Heart right ventricle (tissue), 16 donors: ENCODE results near the gene C1R. TPM values are rescaled to one million over a fixed set of nuclear protein-coding genes. Genes with fewer than 3 reads are reported as not detected.

Source experiments
- ATAC-seq, 8 donors: fragments of 200-7000 bp; cut with Tn5 transposase; one replicate each; pipeline ENCODE4 v1.9.1; 2020; ENCODE audit warnings: mild to moderate bottlenecking in 8 of 8, moderate library complexity in 8 of 8, moderate number of reproducible peaks in 1 of 8
- DNase-seq, 2 donors: peaks; one replicate each; pipeline ENCODE4 v3.0.0-alpha.2; 2020
- H3K27ac ChIP-seq, 10 donors: fragments of 200-600 bp; sonication (generic) in 2 of 10; one replicate each; pipeline versions ENCODE4 v1.5.0 to v1.8.0; 2020 to 2022; ENCODE audit warnings: mild to moderate bottlenecking in 3 of 10
- H3K27me3 ChIP-seq, 7 donors: fragments of 200-600 bp; one replicate each; pipeline ENCODE4 v1.8.0; 2021 to 2022; ENCODE audit warnings: mild to moderate bottlenecking in 2 of 7
- H3K36me3 ChIP-seq, 9 donors: fragments of 200-600 bp; sonication (generic) in 1 of 9; one replicate each; pipeline versions ENCODE4 v1.5.0 to v1.8.0; 2020 to 2022; ENCODE audit warnings: mild to moderate bottlenecking in 2 of 9
- H3K4me1 ChIP-seq, 9 donors: fragments of 200-600 bp; sonication (generic) in 1 of 9; one replicate each; pipeline versions ENCODE4 v1.5.0 to v1.8.0; 2020 to 2022; ENCODE audit warnings: mild to moderate bottlenecking in 4 of 9
- H3K4me3 ChIP-seq, 10 donors: fragments of 200-600 bp; sonication (generic) in 2 of 10; one replicate each; pipeline versions ENCODE4 v1.5.0 to v1.8.0; 2020 to 2022; ENCODE audit warnings: mild to moderate bottlenecking in 7 of 10, moderate library complexity in 2 of 10
- H3K9me3 ChIP-seq, 11 donors: fragments of 200-600 bp in 10 of 11; sonication (generic) in 2 of 11; one replicate each; pipeline versions ENCODE4 v1.5.0 to v1.8.0; 2013 to 2022; ENCODE audit warnings: mild to moderate bottlenecking in 2 of 11, control low read depth in 1 of 11, moderate library complexity in 1 of 11
- WGBS, 2 donors: extraction: QIAGEN DNeasy Blood & Tissue Kit; methylation state at CpG; one replicate each; pipeline ENCODE4 v1.1.7; 2013; ENCODE audit warnings: inconsistent platforms in 1 of 2; 5-methylcytosine and 5-hydroxymethylcytosine counted together
- intact Hi-C, 10 donors: fragments of 100-400 bp; cut with DNase I; formaldehyde crosslinking; loops; one replicate each; pipeline versions ENCODE4 v1.11.1 to v1.14.2; 2022
- polyA plus RNA-seq, 2 donors: library from polyadenylated mRNA; stranded (reverse); fragments of 200-250 nt; gene quantifications; one replicate each; pipeline ENCODE4 v1.2.3, GENCODE V29; 2013
- total RNA-seq, 10 donors: library from RNA; stranded (reverse); fragmentation: NEBNext Ultra II Directional in 3 of 10; extraction: Animal tissue kit (Norgen Biotek cat#: 25700) in 3 of 10; gene quantifications; one replicate each; pipeline versions ENCODE4 v1.2.1 to v1.2.4, GENCODE V29; 2021 to 2023
- TF ChIP-seq, protein P1 (sequence below), 9 donors: fragments of 200-600 bp; sonication (generic) in 2 of 9; IDR thresholded peaks; one replicate each; pipeline versions ENCODE4 v1.5.0 to v1.8.0; 2021 to 2022; ENCODE audit warnings: antibody characterized with exemption in 9 of 9, mild to moderate bottlenecking in 5 of 9, moderate library complexity in 1 of 9
- donor health status: Arrhythmogenic right ventricular cardiomyopathy.
- donor health status: ischemic (EF 13 %, LVEDD 7.1; RV severe dilation, severe dysfunction).
- donor health status: healthy with polysubstance abuse.
- donor health status: DM: no; HTN: yes; CAD: no.
- donor health status: DM: no; HTN: no; CAD: no.
- donor health status: ischemic (EF 25% LVEDD 6.9; RV normal size, moderate dysfunction).
- donor health status: ischemic (EF 25% LVEDD 5.7; RV mildly dilated, moderate dysfunction).
- donor health status: healthy.
- donor health status: DM: yes; HTN: yes; CAD: no.
- donor health status: Ischemic cardiomyopathy.
- donor health status: ischemic (EF 35%, LVEDD 5.7; RV mildly dilated, moderate dysfunction).
- donor health status: nonischemic (EF 11% LVEDD 7.7; RV severe dilation, severe dysfunction).
- donor health status: DM: yes; HTN: yes; CAD: no.
- donor health status: PGD.
- donor health status: ischemic (EF 29% LVEDD 5.4; RV normal size, mild dysfunction).
- donor health status: nonischemic (EF 23%, LVEDD 6.1; RV moderate dilation, normal function).

Gene C1R
- total and polyA plus RNA-seq, 12 donors: 19.9 to 238 (median 71.9) TPM

GRCh38 chr12:7035463-7035862 is 56.8 kb downstream of the C1R start:
- DNase-seq (no peak), ATAC-seq (no peak)
- intact Hi-C loops: no loop called here
- TF ChIP-seq, protein P1, sequence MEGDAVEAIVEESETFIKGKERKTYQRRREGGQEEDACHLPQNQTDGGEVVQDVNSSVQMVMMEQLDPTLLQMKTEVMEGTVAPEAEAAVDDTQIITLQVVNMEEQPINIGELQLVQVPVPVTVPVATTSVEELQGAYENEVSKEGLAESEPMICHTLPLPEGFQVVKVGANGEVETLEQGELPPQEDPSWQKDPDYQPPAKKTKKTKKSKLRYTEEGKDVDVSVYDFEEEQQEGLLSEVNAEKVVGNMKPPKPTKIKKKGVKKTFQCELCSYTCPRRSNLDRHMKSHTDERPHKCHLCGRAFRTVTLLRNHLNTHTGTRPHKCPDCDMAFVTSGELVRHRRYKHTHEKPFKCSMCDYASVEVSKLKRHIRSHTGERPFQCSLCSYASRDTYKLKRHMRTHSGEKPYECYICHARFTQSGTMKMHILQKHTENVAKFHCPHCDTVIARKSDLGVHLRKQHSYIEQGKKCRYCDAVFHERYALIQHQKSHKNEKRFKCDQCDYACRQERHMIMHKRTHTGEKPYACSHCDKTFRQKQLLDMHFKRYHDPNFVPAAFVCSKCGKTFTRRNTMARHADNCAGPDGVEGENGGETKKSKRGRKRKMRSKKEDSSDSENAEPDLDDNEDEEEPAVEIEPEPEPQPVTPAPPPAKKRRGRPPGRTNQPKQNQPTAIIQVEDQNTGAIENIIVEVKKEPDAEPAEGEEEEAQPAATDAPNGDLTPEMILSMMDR (IDR thresholded peaks at IDR 0.05): no peak
- Histone ChIP-seq H3K9me3 (no peaks in the 10 kb centered on the region), H3K27ac (no peak overlapping the region), H3K4me3 (no peak overlapping the region), H3K27me3 (no peaks in the 10 kb centered on the region), H3K4me1 (no peaks in the 10 kb centered on the region), H3K36me3 (no peaks in the 10 kb centered on the region)
- 57% methylated on average over 2 of the region's 2 CpGs for WGBS, 2 donors

DNA sequence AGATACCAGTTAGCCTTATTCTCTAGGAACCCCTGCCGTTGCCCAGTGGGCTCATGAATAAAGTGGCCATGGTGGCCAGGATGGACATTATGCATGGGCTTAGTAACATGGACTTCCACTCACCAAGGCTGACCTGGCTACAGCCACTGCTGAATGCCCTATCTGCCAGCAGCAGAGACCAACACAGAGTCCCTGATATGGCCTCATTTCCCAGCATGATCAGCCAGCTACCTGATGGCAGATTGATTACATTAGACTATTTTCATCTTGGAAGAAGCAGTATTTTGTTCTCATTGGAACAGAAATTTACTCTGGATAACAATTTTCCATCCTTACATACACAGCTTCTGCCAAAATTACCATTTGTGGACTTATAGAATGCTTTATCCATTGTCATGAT is 57.8 kb downstream of the C1R start:
- no peak overlapping the region for H3K4me3 ChIP-seq
- WGBS, 2 donors: 93 to 94% methylated on average over 1 of the region's 1 CpG
- intact Hi-C loops: no loop called here

DNA sequence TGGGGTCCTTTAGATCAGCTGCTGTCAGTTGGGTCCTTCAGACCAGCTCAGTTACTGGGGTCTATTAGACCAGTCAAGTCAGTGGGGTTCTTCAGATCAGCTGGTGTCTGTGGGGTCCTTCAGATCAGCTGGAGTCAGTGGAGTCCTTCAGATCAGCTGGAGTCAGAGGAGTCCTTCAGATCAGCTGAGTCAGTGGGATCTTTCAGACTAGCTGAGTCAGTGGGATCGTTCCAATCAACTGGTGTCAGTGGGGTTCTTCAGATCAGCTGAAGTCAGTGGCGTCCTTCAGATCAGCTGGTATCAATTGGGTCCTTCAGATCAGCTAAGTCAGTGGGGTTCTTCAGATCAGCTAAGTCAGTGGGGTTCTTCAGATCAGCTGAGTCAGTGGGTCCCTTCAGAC is 59.3 kb downstream of the C1R start:
- 68 to 83% methylated on average over 2 of the region's 2 CpGs for WGBS, 2 donors
- Histone ChIP-seq H3K27ac (no peak overlapping the region), H3K9me3 (no peaks in the 10 kb centered on the region), H3K4me3 (no peak overlapping the region), H3K4me1 (no peaks in the 10 kb centered on the region), H3K36me3 (no peaks in the 10 kb centered on the region), H3K27me3 (no peaks in the 10 kb centered on the region)
- TF ChIP-seq, protein P1 (IDR thresholded peaks at IDR 0.05): no peak
- DNase-seq (no peak), ATAC-seq (no peak)
- intact Hi-C loops: no loop called here

More for the DNA sequence above, 57.8 kb downstream of the C1R start:
- ATAC-seq: no peak
- no peaks in the 10 kb centered on the region for H3K9me3 ChIP-seq
- H3K4me1 ChIP-seq: no peaks in the 10 kb centered on the region
- no peak overlapping the region for H3K27ac ChIP-seq
- TF ChIP-seq, protein P1 (IDR thresholded peaks at IDR 0.05): no peak
- H3K27me3 ChIP-seq: no peaks in the 10 kb centered on the region
- no peak for DNase-seq
- no peaks in the 10 kb centered on the region for H3K36me3 ChIP-seq

DNA sequence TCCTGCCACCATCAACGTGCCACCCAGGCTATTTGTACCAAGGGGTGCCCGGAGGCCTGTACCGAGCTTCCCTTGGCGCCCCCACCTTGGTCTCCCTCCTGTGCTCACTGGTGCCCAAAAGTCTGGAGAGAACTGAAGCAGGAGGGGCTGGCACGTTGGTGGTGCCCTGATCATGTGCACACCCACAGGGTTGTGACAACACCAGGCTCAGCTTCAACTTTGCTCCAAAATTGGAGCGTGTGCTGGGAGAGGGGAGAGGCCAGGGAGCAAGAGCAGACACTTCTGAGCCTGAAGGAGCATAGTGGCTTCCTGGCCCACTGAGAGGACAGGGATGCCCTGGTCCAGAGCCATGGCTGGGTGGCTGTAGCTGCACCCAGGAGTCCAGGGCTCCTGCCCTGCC is 60.9 kb downstream of the C1R start:
- Histone ChIP-seq H3K36me3 (no peaks in the 10 kb centered on the region), H3K9me3 (no peaks in the 10 kb centered on the region), H3K4me1 (no peaks in the 10 kb centered on the region), H3K27ac (no peak overlapping the region), H3K27me3 (no peaks in the 10 kb centered on the region), H3K4me3 (no peak overlapping the region)
- WGBS, 2 donors: 82 to 84% methylated on average over 6 of the region's 6 CpGs
- intact Hi-C loops: no loop called here
- TF ChIP-seq, protein P1 (IDR thresholded peaks at IDR 0.05): no peak
- ATAC-seq: peak in 1 of 8 donors; percentile 25
- no peak for DNase-seq

Other genes with a start within 250 kb of the C1R start
- 1 to 10 TPM in 3 of 10 donors, under 1 TPM in 6, not detected in 1; 0.22 to 4.0 (median 0.55) TPM for gene CDCA3, start 241.2 kb downstream of the C1R start, total RNA-seq
- 1 to 10 TPM in 1 of 2 donors, under 1 TPM in 1; 0.45 to 1.5 TPM for gene CDCA3, start 241.2 kb downstream of the C1R start, polyA plus RNA-seq
- 10 to 100 TPM; 64.8 to 95.5 (median 74.1) TPM for gene USP5, start 240.3 kb downstream of the C1R start, total RNA-seq
- 10 to 100 TPM; 17.6 to 37.4 TPM for gene USP5, start 240.3 kb downstream of the C1R start, polyA plus RNA-seq
- gene TPI1, start 224.9 kb downstream of the C1R start, total RNA-seq: 1,000 to 10,000 TPM in 1 of 10 donors, 100 to 1,000 TPM in 9; 739 to 1,044 (median 839) TPM
- 1,000 to 10,000 TPM in 1 of 2 donors, 100 to 1,000 TPM in 1; 367 to 1,432 TPM for gene TPI1, start 224.9 kb downstream of the C1R start, polyA plus RNA-seq
- 1 to 10 TPM; 2.0 to 5.6 (median 3.4) TPM for gene SPSB2, start 219.1 kb downstream of the C1R start, total RNA-seq
- gene SPSB2, start 219.1 kb downstream of the C1R start, polyA plus RNA-seq: 1 to 10 TPM; 5.4 to 5.6 TPM
- 10 to 100 TPM in 6 of 10 donors, 1 to 10 TPM in 4; 6.5 to 16.1 (median 11.0) TPM for gene LRRC23, start 187.6 kb downstream of the C1R start, total RNA-seq
- gene LRRC23, start 187.6 kb downstream of the C1R start, polyA plus RNA-seq: 10 to 100 TPM; 12.6 to 16.6 TPM
- 10 to 100 TPM in 8 of 10 donors, 1 to 10 TPM in 2; 6.3 to 68.4 (median 14.4) TPM for gene ENO2, start 177.9 kb downstream of the C1R start, total RNA-seq
- gene ENO2, start 177.9 kb downstream of the C1R start, polyA plus RNA-seq: 10 to 100 TPM; 19.2 to 19.3 TPM
- gene ATN1, start 164.5 kb downstream of the C1R start, total RNA-seq: 10 to 100 TPM; 54.7 to 96.7 (median 65.8) TPM
- gene ATN1, start 164.5 kb downstream of the C1R start, polyA plus RNA-seq: 10 to 100 TPM; 48.7 to 92.5 TPM
- not detected for gene RNU7-1, start 148.6 kb downstream of the C1R start, total RNA-seq
- not detected for gene RNU7-1, start 148.6 kb downstream of the C1R start, polyA plus RNA-seq
- 100 to 1,000 TPM; 134 to 213 (median 167) TPM for gene C12orf57, start 148.4 kb downstream of the C1R start, total RNA-seq
- 100 to 1,000 TPM; 182 to 654 TPM for gene C12orf57, start 148.4 kb downstream of the C1R start, polyA plus RNA-seq
- 10 to 100 TPM in 2 of 10 donors, 1 to 10 TPM in 8; 2.9 to 32.5 (median 5.3) TPM for gene PTPN6, start 141.1 kb downstream of the C1R start, total RNA-seq
- gene PTPN6, start 141.1 kb downstream of the C1R start, polyA plus RNA-seq: 10 to 100 TPM in 1 of 2 donors, 1 to 10 TPM in 1; 8.1 to 12.1 TPM
- gene PHB2, start 121.8 kb downstream of the C1R start, total RNA-seq: 100 to 1,000 TPM; 139 to 203 (median 160) TPM
- gene PHB2, start 121.8 kb downstream of the C1R start, polyA plus RNA-seq: 100 to 1,000 TPM; 102 to 178 TPM
- gene EMG1, start 121.5 kb downstream of the C1R start, total RNA-seq: 10 to 100 TPM; 33.5 to 42.1 (median 38.3) TPM
- 10 to 100 TPM; 13.8 to 31.4 TPM for gene EMG1, start 121.5 kb downstream of the C1R start, polyA plus RNA-seq
- gene LPCAT3, start 74.0 kb downstream of the C1R start, total RNA-seq: 10 to 100 TPM; 19.9 to 65.8 (median 34.1) TPM
- 10 to 100 TPM; 36.4 to 41.2 TPM for gene LPCAT3, start 74.0 kb downstream of the C1R start, polyA plus RNA-seq
- 100 to 1,000 TPM in 3 of 10 donors, 10 to 100 TPM in 7; 25.1 to 151 (median 51.6) TPM for gene C1S, start 31.7 kb downstream of the C1R start, total RNA-seq
- 10 to 100 TPM; 53.4 to 64.9 TPM for gene C1S, start 31.7 kb downstream of the C1R start, polyA plus RNA-seq
- 10 to 100 TPM in 3 of 10 donors, 1 to 10 TPM in 7; 4.5 to 24.9 (median 7.5) TPM for gene C1RL, start 16.8 kb upstream of the C1R start, total RNA-seq
- gene C1RL, start 16.8 kb upstream of the C1R start, polyA plus RNA-seq: 10 to 100 TPM in 1 of 2 donors, 1 to 10 TPM in 1; 8.3 to 22.3 TPM
- 1 to 10 TPM in 1 of 10 donors, under 1 TPM in 3, not detected in 6; 0.34 to 3.2 (median 0.56) TPM for gene RBP5, start 36.4 kb upstream of the C1R start, total RNA-seq
- 1 to 10 TPM in 1 of 2 donors, under 1 TPM in 1; 0.66 to 1.8 TPM for gene RBP5, start 36.4 kb upstream of the C1R start, polyA plus RNA-seq
- 10 to 100 TPM in 2 of 10 donors, 1 to 10 TPM in 8; 3.7 to 16.8 (median 6.0) TPM for gene CLSTN3, start 37.9 kb upstream of the C1R start, total RNA-seq
- 1 to 10 TPM; 3.9 to 6.8 TPM for gene CLSTN3, start 37.9 kb upstream of the C1R start, polyA plus RNA-seq
- 10 to 100 TPM; 21.8 to 35.2 (median 29.3) TPM for gene PEX5, start 97.2 kb upstream of the C1R start, total RNA-seq
- 10 to 100 TPM in 1 of 2 donors, 1 to 10 TPM in 1; 9.7 to 25.0 TPM for gene PEX5, start 97.2 kb upstream of the C1R start, polyA plus RNA-seq
- not detected for gene ACSM4, start 211.6 kb upstream of the C1R start, total RNA-seq
- not detected for gene ACSM4, start 211.6 kb upstream of the C1R start, polyA plus RNA-seq